H7 (cell line): ENCODE measurements around the gene CCDC142. TPM values are rescaled to one million over a fixed set of nuclear protein-coding genes. Genes with fewer than 3 reads are reported as not detected.
"Not testable (repeated sequence)": the region's sequence is repeated elsewhere in the genome, so short reads cannot be mapped to it uniquely, and the experiment has no call there.

ENCODE experiments used
- DNase-seq: peaks from one replicate; pipeline ENCODE4 v3.0.0; 2012
- H3K27me3 ChIP-seq: 2 replicates; pipeline ENCODE4 v1.6.0; 2011; ENCODE audit warnings: mild to moderate bottlenecking, low read length; ENCODE audit not compliant: control insufficient read depth, insufficient read depth
- H3K36me3 ChIP-seq: replicated peaks from 2 replicates; pipeline ENCODE4 v1.5.1; 2011; ENCODE audit warnings: low read length; ENCODE audit not compliant: control insufficient read depth, insufficient read depth
- H3K4me3 ChIP-seq: 2 replicates; pipeline ENCODE4 v1.5.1; 2011; ENCODE audit warnings: low read depth, mild to moderate bottlenecking, control low read depth, low read length, moderate library complexity; ENCODE audit not compliant: insufficient read depth
- total RNA-seq: library from RNA; depleted of rRNA; stranded (reverse); fragments of >200 nt; shearing (Covaris generic); gene quantifications from 2 replicates; pipeline ENCODE4 v1.2.3, GENCODE V29; 2014

CCDC142 gene
- total RNA-seq, 1 experiment from 2014 or later, result 12.0 TPM

DNA sequence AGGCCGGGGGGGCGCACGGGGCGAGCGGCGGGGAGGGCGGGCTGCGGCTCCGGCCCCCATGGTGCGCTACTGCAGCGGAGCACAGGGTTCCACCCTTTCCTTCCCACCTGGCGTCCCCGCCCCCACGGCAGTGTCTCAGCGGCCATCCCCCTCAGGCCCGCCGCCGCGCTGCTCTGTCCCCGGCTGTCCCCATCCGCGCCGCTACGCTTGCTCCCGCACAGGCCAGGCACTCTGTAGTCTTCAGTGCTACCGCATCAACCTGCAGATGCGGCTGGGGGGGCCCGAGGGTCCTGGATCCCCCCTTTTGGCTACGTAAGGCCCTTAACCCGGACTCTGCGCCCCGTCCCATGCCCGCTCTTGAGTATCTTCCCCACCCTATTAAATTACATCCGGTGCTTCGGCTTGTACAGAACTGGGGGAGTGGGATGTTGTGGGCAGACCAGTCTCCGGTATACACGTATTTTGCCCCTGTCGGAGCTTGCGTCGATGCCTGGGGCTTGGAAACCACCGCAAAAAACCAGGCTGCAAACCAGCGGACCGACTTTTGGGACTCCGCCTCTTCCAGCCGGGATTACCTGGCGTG is 25.2 kb downstream of the CCDC142 start:
- peak; percentile 91 for DNase-seq
- no peaks in the 10 kb centered on the region for H3K27me3 ChIP-seq

DNA sequence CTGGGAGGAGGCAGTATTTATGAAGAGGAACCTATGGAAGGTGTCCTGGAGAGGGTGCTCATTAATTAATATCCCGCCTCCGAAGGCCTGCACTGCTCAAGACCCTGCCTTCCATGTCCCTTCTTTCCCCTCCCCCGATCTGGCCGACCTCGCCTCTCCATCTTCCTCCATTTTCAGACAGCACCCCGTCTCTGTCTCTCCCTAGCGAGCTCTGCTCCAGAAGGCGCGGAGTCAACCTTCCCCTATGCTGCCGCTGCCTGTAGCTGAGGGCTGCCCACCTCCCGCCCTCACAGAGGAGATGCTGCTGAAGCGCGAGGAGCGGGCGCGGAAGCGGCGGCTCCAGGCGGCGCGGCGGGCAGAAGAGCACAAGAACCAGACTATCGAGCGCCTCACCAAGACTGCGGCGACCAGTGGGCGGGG is 25.7 kb downstream of the CCDC142 start:
- Histone ChIP-seq H3K27me3 (no peaks in the 10 kb centered on the region), H3K4me3 (peak overlapping the region; percentile 73), H3K36me3 (no peaks in the 10 kb centered on the region)
- DNase-seq, result no peak

More for the DNA sequence above, 25.2 kb downstream of the CCDC142 start:
- no peaks in the 10 kb centered on the region; the same call in none of the 2 replicates for H3K36me3 ChIP-seq
- peak overlapping the region; percentile 73 for H3K4me3 ChIP-seq

DNA sequence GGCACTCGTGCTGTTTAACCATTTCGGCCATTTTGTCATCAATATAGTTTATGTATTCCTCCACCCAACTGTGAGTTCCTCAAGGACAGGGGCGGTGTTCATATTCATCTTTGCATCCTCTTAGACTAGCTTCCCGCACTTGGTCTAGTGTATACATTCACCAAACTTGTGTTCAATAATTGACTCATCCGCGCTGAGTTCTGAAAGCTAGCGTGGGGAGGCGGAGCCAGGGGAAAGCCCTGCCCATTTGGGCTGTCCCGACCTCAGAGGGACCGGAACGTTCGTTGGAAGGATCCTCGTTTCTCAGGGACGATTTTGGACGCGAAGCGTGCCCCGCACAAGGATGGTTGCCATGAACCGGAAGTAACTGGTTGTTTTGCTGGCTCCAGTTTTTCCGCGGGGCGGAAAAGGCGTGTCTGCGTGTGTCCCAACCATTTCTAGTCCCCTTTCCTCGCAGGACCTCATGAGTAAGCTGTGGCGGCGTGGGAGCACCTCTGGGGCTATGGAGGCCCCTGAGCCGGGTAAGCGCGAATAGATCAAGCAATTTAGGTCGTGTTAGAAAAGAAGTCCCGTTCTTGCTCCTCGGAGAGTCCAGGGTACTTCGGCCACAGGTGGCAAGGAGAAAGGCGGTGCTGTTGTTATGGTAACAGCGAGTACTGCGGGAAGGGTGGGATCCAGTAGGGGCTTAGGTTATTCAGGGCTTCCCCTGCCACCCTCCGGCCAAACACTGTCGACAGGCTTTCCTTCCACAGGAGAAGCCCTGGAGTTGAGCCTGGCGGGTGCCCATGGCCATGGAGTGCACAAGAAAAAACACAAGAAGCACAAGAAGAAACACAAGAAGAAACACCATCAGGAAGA is 27.9 kb downstream of the CCDC142 start, which contains the start of gene INO80B:
INO80B (plus strand) TSS at position 434 of the 858 bp plus-strand sequence; CDS start at position 464, 30 bp downstream.
- H3K27me3 ChIP-seq, result no peaks in the 10 kb centered on the region
- peak within 1 kb of the TSS; percentile 59 for H3K4me3 ChIP-seq
- no peaks in the 10 kb centered on the region for H3K36me3 ChIP-seq
- DNase-seq, result peak; percentile 87

DNA sequence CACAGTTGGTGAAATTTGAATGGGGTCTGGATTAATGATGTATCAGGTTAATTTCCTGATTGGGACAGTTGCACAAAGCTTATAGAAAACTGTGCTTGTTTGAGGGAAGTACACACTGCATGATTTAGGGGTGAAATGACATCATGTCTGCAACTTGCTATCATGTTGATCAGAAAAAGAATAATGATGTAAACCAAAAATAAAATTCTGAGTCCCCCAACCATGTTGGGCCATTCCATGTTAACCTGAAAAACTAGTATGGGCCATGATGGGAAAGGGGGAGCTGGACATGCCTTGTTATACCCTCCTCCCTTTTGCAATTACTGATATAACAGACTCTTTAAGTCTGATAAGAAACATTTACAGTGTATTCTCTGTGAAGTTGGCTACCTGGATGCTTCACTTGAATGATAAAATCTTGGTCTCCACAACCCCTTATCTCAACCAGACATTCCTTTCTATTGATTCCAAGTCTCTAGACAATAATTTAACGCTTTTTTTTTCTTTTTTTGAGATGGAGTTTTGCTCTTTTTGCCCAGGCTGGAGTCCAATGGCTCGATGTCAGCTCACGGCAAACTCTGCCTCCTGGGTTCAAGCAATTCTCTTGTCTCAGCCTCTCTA is 32.1 kb downstream of the CCDC142 start:
- no peaks in the 10 kb centered on the region for H3K27me3 ChIP-seq
- DNase-seq, result no peak
- no peak overlapping the region for H3K4me3 ChIP-seq
- no peaks in the 10 kb centered on the region for H3K36me3 ChIP-seq

DNA sequence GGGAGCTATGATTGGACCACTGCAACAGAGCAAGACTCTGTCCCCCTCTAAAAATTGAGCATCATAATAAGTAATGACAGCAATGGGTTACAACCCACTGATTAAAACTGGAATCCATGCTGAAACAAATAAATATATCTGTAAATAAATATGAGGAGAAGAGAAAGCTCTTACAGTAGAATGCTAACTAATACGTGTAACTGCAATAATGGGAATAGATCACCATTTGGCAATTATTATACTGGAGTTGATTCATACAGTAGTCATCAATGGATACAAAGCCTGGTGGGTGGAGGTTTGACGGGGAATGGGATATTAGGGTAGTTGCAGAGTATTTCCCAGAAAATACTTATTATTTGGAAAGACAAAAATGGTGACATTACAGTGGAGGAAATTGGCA is 34.0 kb downstream of the CCDC142 start:
- Histone ChIP-seq H3K36me3 (no peaks in the 10 kb centered on the region), H3K4me3 (no peak overlapping the region), H3K27me3 (no peaks in the 10 kb centered on the region; the same call in 1 of the 2 replicates)
- DNase-seq, result no peak

DNA sequence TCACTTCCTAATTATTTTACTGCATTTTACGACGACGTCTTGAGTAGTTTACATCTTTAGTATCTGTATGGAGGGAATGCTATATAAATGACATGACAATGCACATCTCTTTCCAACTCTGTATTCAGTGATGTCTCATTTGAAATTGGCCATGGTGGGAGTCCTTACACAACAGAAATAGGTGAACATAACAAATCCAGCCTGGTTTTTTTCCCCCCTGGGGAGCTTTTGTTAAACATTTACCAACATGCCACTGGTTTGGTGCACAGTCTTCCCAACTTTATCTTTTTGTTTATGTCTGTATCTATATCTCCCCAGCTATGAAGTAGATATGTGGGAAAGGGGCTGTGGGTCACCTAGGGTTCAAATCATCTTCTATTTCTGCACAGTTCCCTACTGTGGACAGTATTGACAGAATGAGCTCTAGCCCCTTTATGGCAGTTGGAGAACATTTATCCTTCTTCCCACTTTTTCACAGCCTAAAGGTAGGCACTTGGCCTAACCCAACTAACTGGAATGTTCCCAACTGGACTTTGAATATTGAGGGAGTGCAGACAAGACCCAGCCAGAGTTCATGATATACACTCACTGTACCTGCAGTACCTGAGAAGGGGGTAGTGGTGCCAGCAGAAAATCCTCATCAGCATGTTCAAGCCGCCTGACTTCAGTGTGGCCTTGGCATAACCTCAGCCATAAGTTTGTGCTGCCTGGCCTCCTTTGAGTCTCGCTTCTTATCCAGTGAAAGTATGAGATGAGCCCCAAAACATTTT is 35.4 kb downstream of the CCDC142 start:
- Histone ChIP-seq H3K4me3 (no peak overlapping the region), H3K36me3 (no peaks in the 10 kb centered on the region), H3K27me3 (no peaks in the 10 kb centered on the region; the same call in 1 of the 2 replicates)
- peak; percentile 8 for DNase-seq

DNA sequence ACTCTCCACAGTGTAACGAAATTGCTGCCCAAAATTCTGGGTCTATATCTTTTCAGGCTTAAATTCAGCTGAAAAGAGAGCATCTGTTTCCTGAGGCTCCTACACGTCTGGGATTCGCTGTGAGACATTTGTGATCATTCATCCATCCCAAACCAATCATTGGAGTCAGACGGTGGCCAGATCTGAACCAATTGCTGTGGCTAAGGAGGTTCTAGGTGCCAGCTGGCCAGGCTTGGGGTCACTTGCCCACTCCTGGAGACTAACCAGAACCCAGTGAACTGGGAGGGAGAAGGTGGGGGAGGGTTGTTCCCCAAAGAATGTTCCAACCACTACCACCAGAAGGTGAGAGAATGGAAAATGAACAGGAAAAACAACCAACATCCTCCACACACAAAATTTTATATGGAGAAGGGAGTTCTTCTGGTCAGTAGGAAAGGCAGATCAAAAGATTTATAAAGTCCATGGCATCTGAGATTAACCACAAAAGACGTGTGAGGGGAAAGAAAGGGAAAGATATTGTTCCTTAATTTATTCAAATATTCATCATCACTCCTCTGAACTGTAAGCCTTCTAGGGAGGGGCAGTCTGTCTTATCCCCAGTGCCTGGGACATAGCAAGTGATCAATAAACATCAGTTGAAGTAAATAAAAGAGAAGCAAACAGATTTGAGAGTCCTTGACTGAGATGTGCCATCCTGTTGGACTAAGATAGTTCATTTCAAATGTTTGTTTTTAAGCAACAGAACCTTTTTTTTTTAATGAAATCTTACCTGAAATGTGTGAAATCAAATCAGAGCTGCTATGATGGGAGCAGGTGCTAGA is 38.1 kb downstream of the CCDC142 start:
- no peaks in the 10 kb centered on the region for H3K36me3 ChIP-seq
- no peaks in the 10 kb centered on the region; the same call in 1 of the 2 replicates for H3K27me3 ChIP-seq
- H3K4me3 ChIP-seq, result no peak overlapping the region
- DNase-seq, result no peak

DNA sequence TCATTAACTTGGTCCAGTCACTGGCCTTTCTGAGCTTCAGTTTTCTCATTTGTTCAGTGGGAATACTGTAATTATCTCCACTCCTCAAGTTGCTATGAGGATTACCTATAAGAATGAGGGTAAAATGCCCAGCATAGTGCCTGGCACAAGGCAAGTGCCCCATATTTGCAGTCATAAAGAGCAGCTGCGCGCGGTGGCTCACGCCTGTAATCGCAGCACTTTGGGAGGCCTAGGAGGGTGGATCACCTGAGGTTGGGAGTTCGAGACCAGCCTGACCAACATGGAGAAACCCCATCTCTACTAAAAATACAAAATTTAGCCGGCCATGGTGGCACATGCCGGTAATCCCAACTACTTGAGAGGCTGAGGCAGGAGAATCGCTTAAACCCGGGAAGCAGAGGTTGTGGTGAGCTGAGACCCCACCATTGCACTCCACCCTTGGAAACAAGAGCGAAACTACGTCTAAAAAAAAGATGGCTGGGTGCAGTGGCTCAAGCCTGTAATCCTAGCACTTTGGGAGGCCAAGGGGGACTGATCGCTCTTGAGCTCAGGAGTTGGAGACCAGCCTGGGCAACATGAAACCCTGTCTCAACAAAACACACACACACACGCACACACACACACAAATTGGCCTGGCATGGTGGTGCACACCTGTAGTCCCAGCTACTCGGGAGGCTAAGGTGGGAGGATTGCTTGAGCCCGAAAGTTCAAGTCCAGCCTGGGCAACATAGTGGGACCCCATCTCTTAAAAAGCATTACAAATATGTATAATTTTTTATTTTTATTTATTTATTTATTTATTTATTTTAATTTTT is 40.1 kb downstream of the CCDC142 start:
- DNase-seq, result not testable (repeated sequence)
- H3K4me3 ChIP-seq, result peak overlapping the region; percentile 98

DNA sequence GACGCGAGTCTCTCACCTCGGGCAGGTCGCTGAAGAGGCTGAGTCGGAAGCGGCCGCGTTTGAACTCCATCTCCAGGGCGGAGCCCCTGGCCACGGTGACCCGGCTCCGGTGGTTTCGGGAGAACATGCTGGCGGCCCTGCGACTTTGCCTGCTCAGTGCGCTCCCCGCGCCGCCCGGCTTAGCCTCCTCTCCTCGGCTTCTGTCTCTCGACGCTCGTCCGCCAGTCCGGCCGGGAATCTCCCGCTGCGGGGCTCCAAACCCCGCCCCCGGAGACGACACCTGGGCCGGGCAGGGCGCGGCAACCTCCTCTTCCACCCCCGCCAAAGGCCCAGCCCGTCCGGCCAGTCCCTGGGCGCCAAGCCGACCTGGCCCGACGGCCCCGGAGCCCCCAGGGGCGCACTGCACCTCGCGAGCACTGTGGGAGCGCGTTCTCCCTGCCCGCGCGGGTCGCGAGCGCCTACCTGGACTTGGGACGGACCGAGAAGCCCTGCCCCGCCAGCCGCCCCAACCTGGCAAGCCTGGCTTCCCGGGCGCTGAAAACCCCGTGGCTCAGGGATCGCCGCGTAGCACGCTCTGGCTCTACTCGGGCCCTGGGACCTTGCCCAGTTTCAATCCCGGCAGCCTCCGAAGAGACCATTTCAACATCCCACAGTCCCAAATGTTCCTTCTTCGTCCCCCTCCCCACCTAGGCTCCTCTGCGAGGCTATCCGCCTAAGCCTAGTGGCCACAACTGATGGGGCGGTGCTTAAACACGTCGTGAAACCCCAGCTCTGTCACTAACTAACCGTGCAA is 40.9 kb downstream of the CCDC142 start, which contains the start of gene RTKN:
RTKN (minus strand) TSS at position 248 of the 793 bp plus-strand sequence; CDS start at position 127, 121 bp downstream.
- peak; percentile 97 for DNase-seq

More for the DNA sequence above, 40.1 kb downstream of the CCDC142 start:
- H3K27me3 ChIP-seq, H3K36me3 ChIP-seq: not testable (repeated sequence)

DNA sequence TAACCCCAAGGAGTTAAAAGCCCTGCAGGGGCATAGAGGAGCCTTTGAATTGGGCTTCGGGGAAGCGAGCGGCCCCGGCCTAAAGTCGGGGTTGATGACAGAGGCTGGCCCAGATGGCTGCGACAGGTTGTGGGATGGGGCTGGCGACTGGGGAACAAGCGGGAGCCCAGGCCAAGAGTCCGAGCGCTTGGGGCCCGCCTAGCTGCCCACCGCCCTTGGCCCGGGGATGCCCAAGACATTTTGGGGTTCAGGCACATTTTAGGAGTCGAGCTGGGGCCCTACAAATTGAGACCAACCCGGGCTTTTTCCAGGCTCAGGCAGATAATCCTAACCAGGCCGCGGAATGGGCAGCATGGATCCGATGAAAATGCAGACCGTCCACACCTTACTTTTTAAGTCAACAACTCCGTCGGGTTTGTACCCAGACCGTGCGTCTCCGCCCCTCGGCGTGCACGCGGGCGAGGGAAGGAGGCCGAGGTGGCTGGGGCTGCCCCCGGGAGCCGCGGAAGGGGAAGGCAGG is 41.6 kb downstream of the CCDC142 start:
- peak; percentile 76 for DNase-seq
- peak overlapping the region; percentile 98 for H3K4me3 ChIP-seq

More for the DNA sequence above, 40.9 kb downstream of the CCDC142 start, which contains the start of gene RTKN:
- Histone ChIP-seq H3K4me3 (peak within 1 kb of the TSS; percentile 98), H3K27me3 (no peaks in the 10 kb centered on the region; the same call in 1 of the 2 replicates), H3K36me3 (peaks cover 2% of the 10 kb centered on the region)

DNA sequence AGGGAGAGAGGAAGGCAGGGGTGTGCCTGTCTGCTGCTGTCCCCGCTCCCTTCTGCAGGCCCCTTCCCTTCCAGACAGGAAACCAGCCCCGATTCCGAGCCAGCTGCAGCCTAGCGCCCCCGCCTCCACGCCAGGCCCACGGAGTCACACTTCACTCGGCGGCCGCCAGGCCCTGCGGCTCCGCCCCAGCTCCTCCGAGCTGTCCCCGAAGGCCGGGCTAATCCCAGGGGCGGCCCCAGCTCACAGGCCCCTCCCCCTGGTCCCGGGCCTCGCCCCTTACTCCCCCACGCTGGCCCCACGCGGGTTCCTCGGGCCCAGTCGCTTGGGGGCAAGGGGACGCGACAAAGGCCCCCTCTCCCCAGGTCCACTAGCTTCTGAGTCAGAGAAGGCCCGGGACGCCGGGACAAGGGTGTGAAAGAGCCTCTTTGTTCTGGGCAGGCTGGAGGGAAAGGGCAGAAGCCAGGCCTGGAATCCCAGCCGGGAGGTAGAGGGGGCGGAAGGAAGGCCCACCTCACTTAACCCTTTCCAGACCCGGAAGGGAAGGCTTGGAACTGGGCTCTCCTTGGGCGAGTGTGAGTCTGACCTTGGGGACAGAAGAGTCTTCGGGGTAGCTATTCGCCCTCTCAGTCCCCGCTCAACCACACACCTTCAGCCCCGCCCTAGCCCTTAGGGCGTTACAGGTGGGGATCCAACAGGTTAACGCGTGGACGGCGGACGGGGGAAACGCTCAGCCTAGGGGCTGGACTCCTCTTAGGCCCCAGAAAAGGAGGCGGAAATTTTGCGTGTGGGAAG is 42.2 kb downstream of the CCDC142 start:
- peaks cover 2% of the 10 kb centered on the region for H3K36me3 ChIP-seq
- DNase-seq, result peak; percentile 99

More for the DNA sequence above, 41.6 kb downstream of the CCDC142 start:
- H3K36me3 ChIP-seq, result peaks cover 2% of the 10 kb centered on the region
- no peaks in the 10 kb centered on the region; the same call in 1 of the 2 replicates for H3K27me3 ChIP-seq

More for the DNA sequence above, 42.2 kb downstream of the CCDC142 start:
- Histone ChIP-seq H3K27me3 (no peaks in the 10 kb centered on the region; the same call in 1 of the 2 replicates), H3K4me3 (peak overlapping the region; percentile 98)
